HG03565 (cell line): Measurements from ENCODE around the gene ANKRD13D.

Experiments used
- ATAC-seq: cut with Tn5 transposase; IDR thresholded peaks from one replicate; pipeline ENCODE4 v1.9.1; 2021; ENCODE audit warnings: mild to moderate bottlenecking, moderate library complexity; ENCODE audit not compliant: unreplicated experiment

Gene ANKRD13D

DNA sequence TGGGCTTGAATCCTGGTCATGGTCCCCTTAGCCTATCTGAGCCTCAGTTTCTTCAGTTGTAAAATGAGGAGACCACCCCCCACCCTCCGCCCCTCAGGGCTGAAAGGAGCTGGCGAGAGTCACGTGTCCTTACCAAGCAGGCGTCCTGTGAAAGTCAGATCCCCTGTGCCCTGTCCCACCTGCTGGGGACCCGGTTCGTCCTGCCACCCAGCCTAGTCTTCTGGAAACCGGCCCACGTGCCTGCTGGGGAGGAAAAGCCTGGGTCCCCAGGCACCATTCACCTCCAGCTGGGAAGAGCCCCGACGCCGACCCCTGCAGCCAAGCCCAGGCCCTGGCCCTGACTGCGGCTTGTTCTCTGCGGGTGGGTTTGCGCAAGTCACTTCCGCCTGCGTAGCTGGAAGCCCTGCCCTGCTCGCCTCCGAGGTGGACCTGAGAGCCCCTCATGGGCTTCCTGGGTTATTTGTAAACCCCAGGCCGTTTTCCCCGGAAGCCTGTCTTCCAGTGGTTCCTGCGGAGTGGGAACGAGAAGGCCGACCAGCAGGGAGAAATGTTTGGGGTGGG is 13.5 kb downstream of the ANKRD13D start:
- no peak for ATAC-seq

- no peak for ATAC-seq
These were observed 14.2 kb downstream of the ANKRD13D start, which contains the start of gene SSH3 for GRCh38 chr11:67303132-67303834. Gene SSH3 (plus strand): TSS chr11:67303530. CDS start chr11:67303626, 96 bp downstream.

DNA sequence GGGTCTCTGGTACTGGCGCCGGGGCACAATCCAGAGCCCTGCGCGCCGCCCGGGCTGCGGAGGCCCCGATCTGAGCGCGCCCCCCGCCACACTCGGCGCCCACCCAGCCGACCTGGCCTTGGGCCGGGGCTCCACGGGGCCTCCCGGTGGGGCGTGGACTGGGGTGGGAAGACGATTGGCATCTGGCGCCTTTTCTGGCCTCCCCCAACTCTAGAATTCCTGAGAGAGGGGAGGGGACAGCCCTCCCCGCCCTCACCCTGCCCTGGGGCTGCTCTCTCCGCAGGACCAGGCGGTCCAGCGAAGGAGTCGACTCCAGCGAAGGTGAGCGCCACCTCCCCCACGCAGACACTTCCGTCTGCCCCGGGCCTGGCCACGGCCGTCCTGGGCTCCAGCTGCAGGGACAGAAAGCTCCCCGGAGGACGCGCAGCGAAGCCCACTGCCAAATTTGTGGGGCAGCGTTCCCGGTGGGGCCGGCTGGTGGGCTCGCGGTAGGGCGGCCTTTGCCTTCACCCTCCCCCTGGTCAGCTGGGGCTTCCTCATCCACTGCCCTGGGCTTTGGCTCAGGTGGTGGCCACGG is 14.8 kb downstream of the ANKRD13D start:
- no peak for ATAC-seq

DNA sequence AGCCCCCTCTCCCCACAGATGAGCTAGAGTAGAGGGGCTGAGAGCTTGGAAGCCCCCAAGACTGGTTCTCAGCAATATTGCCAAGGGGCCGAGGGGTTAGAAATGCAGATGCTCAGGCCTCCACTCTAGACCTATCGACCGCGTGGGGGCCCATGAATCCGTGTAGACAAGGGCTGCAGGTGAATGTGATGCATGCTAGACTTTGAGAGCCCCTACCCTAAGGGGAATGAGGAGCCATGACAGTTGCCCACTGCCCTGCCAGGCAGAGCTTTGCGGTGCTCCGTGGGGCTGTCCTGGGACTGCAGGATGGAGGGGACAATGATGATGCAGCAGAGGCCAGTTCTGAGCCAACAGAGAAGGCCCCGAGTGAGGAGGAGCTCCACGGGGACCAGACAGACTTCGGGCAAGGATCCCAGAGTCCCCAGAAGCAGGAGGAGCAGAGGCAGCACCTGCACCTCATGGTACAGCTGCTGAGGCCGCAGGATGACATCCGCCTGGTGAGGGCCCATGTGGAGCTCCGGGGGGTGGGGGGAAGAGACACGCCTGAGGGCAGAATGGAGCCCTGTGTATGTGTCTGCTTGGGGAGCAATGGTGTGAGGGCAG is 15.5 kb downstream of the ANKRD13D start:
- no peak for ATAC-seq

GRCh38 chr11:67306769-67307544 is 17.9 kb downstream of the ANKRD13D start:
- ATAC-seq = no peak

DNA sequence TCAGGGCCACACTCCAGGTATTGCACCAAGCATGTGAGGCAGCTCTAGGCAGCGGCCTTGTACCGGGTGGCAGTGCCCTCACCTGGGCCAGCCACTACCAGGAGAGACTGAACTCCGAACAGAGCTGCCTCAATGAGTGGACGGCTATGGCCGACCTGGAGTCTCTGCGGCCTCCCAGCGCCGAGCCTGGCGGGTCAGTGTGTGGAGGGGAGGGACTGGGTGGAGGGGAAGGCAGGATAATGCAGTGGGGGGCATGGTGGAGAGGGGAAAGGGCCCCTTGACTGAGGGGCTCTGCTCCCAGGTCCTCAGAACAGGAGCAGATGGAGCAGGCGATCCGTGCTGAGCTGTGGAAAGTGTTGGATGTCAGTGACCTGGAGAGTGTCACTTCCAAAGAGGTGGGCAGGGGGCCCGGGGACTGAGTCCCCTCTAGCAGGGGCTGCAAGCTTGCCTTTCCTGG is 18.5 kb downstream of the ANKRD13D start:
- no peak for ATAC-seq

GRCh38 chr11:67308031-67308866 is 19.1 kb downstream of the ANKRD13D start:
- ATAC-seq = no peak

DNA sequence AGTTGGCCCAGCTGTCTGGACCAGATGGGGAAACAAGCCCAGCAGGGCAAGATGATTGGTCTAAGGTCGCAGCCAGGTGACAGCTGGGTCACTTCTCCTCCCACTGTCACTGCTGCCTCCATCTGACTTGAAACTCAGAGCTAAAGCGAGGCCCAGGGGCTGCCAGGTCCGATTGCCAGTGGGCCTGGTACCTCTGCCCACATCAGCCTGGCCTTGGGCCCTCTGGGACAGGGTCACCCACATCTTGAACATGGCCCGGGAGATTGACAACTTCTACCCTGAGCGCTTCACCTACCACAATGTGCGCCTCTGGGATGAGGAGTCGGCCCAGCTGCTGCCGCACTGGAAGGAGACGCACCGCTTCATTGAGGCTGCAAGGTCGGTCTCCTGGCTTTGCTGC is 20.1 kb downstream of the ANKRD13D start:
- ATAC-seq = no peak

DNA sequence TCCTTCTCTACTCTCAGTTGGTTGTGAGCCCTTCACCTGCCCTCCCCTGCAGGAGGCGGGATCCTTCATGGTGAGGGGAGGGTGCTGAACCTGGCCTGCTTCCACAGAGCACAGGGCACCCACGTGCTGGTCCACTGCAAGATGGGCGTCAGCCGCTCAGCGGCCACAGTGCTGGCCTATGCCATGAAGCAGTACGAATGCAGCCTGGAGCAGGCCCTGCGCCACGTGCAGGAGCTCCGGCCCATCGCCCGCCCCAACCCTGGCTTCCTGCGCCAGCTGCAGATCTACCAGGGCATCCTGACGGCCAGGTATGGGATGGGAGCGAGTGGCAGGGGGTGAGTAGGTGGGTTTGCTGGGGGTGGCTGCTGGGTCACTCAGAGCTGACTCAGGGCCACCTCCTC is 20.6 kb downstream of the ANKRD13D start:
- no peak for ATAC-seq

GRCh38 chr11:67310246-67311050 is 21.3 kb downstream of the ANKRD13D start:
- ATAC-seq = no peak

DNA sequence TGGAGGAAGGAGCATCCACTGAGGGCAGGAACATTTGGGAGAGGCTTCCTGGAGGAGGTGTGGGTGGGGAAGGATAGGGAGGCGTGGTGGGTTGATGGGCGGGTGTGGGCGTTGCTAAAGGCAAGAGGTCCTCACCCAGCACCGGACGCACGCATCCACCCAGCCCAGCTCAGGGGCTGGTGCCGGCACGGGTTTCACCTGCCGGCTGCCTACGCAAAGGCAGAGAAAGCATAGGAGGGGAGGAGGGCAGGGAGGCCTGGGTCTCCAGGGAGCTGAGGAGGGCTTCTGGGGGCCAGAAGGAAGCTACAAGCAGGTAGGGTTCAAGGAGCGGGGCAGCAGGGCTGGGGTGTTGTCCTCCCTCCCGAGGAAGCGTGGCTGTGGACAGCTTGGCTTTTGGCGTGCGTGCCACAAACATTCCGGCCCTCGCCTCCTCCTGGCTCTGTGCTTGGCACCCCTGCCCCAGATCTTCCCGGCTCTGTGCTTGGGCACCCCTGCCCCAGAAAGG is 22.0 kb downstream of the ANKRD13D start:
- ATAC-seq = no peak

DNA sequence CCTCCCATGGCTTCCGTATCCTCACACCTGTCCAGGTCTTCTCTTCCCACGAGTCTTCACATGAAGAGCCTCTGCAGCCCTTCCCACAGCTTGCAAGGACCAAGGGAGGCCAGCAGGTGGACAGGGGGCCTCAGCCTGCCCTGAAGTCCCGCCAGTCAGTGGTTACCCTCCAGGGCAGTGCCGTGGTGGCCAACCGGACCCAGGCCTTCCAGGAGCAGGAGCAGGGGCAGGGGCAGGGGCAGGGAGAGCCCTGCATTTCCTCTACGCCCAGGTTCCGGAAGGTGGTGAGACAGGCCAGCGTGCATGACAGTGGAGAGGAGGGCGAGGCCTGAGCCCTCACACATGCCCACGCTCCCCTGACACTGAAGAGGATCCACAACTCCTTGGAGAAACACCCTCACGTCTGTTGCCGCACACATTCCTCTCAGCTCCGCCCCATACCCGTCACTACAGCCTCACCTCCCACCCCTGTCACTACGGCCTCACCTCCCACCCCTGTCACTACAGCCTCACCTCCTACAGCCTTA is 22.5 kb downstream of the ANKRD13D start:
- no peak for ATAC-seq

GRCh38 chr11:67312187-67313021 is 23.3 kb downstream of the ANKRD13D start:
- ATAC-seq = no peak

DNA sequence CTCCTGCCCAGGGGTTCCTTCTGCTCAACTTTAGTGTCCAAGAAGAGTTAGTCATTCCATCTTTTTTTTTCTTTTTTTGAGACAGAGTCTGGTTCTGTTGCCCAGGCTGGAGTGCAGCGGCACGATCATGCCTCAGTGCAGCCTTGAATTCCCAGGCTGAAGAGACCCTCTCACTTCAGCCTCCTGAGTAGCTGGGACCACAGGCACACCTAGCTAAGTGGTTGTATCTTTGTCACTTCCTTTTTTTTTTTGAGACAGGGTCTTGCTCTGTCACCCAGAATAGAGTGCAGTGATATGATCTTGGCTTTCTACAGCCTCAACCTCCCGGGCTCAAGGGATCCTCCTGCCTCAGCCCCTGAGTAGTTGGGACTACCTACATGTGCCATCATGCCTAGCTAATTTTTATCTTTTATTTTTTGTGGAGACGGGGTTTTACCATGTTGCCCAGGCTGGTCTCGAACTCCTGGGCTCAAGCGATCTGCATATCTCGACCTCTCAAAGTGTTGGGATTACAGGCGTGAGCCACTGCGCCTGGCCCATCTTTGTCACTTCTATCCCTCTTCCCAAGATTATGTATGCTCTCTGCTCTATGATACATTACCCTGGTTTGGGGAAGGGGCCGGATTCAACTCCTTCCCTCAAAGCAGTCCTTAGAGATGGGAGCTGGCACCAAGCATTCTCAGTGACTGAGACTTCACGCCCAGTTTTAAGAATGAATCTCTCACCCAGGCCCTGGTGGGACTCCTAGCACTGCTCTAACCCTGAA is 24.2 kb downstream of the ANKRD13D start:
- no peak for ATAC-seq

GRCh38 chr11:67314218-67314617 is 25.1 kb downstream of the ANKRD13D start:
- no peak for ATAC-seq

- ATAC-seq = no peak
These were observed 26.3 kb downstream of the ANKRD13D start for GRCh38 chr11:67315325-67315909.

- no peak for ATAC-seq
These were observed 27.7 kb downstream of the ANKRD13D start for GRCh38 chr11:67316882-67317204.
